ENCODE data around the gene C10orf67.

The C10orf67 gene

DNA sequence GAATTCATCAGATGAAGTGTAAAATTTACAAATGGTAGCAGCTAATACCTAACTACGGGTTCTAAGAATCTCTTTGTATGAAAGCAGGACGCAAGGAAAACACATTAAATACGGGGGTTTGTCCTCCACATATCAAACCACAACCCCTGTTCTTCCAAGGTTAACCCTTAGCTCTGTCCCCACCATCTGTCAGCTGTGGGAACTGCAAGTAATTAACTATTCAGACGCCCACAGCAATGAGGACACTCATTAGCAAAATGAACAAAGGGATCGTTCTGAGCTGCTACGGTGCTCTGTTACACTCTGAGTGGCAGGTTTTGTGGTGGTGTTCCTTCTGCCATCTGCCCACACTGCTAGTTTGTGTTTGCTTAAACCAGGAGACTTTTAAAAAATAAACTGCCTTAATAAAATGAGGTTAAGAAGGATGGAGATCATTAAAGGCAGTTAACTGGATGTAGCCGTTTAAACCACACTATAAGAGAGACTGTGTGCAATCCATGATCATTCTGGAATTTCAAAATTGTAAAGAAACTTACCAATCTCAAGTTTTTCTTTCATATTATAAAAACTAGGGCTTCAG, 51.4 kb downstream of the C10orf67 start:
- peak; percentile 66 for DNase-seq
- Mint-ChIP-seq H3K4me3 (no peak overlapping the region), H3K36me3 (ENCODE audit: low read depth) (no peaks in the 10 kb centered on the region), H3K9me3 (peaks cover 9% of the 10 kb centered on the region), H3K27ac (no peak overlapping the region), H3K27me3 (ENCODE audit: low read depth, poor library complexity) (peaks cover 32% of the 10 kb centered on the region), H3K4me1 (peaks cover 5% of the 10 kb centered on the region)
- peak; percentile 62 for TF ChIP-seq CTCF (IDR thresholded peaks at IDR 0.05)

DNA sequence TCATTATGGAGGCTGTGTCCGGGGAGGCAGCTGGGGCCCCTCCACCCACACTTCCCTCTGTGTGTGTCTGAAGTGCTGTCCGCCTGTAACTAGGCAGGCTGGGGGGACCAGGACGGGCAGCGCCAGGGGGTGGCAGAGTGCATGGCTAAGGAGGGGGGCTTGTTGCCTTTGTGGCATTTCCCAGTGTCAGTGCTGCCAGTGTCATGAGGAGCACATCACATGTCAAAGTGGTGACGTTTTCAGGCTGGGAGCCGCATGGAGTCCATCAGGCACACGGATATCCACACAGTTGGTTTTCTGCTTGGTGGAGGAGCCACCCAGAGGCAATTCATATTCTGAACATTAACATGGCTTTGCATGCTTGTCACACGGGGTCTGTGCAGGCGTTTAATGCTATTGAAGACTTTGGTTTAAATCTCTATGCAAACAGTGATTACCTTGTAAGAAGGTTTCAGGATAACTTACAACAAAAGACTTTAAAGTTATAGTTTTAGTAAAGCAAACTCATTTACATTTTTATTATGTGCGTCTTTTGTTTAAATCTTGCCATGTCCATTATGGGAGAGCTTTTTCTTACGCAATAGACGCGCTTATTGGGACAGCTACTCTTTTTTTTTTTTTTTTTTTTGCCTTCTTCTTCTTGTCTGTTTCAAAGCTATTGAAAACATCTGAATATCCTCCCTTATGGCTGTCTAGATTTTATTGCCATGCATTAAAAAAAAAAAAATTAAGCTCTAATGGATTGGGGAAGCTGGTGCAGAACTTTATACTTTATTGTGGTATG, 52.9 kb downstream of the C10orf67 start:
- H3K4me3 Mint-ChIP-seq = no peak overlapping the region
- H3K27ac Mint-ChIP-seq = no peak overlapping the region
- no peaks in the 10 kb centered on the region for H3K36me3 Mint-ChIP-seq (ENCODE audit: low read depth)
- TF ChIP-seq CTCF (IDR thresholded peaks at IDR 0.05) = no peak
- H3K27me3 Mint-ChIP-seq (ENCODE audit: low read depth, poor library complexity) = peaks cover 41% of the 10 kb centered on the region
- DNase-seq = no peak
- H3K9me3 Mint-ChIP-seq = peaks cover 15% of the 10 kb centered on the region
- H3K4me1 Mint-ChIP-seq = peaks cover 5% of the 10 kb centered on the region

DNA sequence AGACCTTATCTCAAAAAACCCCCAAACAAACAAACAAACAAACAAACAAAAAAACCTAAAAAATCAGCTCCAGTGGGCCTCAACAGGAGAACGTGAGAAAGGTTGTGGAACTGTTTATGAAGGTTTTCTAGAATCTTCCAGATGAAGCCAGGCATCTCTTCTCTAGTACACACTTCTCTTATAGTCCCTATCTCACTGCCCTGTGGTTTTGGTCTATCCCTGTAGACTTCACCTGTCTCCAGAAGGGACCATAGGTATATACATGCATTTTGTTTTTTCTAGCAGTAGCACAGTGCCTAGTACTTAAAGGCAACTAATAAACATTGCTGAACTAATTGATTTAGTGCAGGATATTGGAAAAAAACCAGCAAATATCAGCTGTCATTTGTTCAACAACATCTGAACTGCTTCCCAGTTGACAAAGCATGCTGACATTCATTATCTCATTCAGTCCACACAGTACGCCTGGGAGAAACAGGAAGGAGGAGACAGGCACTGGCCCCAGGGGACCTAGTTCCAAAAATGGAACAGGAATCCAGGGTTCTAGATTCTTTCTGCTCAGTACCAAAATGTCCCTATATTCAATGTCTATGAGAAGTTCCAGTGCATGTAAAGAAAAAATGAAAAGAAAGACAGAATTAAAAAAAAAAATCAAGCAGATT, 59.8 kb downstream of the C10orf67 start:
- H3K4me3 Mint-ChIP-seq = no peak overlapping the region
- no peak for DNase-seq
- no peak for TF ChIP-seq CTCF (IDR thresholded peaks at IDR 0.05)
- peaks cover 56% of the 10 kb centered on the region for H3K27me3 Mint-ChIP-seq (ENCODE audit: low read depth, poor library complexity)
- peaks cover 14% of the 10 kb centered on the region for H3K9me3 Mint-ChIP-seq
- no peaks in the 10 kb centered on the region for H3K36me3 Mint-ChIP-seq (ENCODE audit: low read depth)
- H3K4me1 Mint-ChIP-seq = peaks cover 7% of the 10 kb centered on the region
- H3K27ac Mint-ChIP-seq = no peak overlapping the region

GRCh38 chr10:23284155-23284554, 60.4 kb downstream of the C10orf67 start:
- Mint-ChIP-seq H3K9me3 (peaks cover 14% of the 10 kb centered on the region), H3K4me1 (peaks cover 7% of the 10 kb centered on the region), H3K27me3 (ENCODE audit: low read depth, poor library complexity) (peaks cover 54% of the 10 kb centered on the region), H3K36me3 (ENCODE audit: low read depth) (no peaks in the 10 kb centered on the region), H3K4me3 (no peak overlapping the region), H3K27ac (no peak overlapping the region)
- no peak for TF ChIP-seq CTCF (IDR thresholded peaks at IDR 0.05)
- DNase-seq = no peak

GRCh38 chr10:23283680-23284079, 60.9 kb downstream of the C10orf67 start:
- no peak for DNase-seq
- no peak for TF ChIP-seq CTCF (IDR thresholded peaks at IDR 0.05)
- H3K27ac Mint-ChIP-seq = no peak overlapping the region
- no peak overlapping the region for H3K4me3 Mint-ChIP-seq
- H3K4me1 Mint-ChIP-seq = peaks cover 7% of the 10 kb centered on the region
- peaks cover 51% of the 10 kb centered on the region for H3K27me3 Mint-ChIP-seq (ENCODE audit: low read depth, poor library complexity)
- no peaks in the 10 kb centered on the region for H3K36me3 Mint-ChIP-seq (ENCODE audit: low read depth)
- H3K9me3 Mint-ChIP-seq = peaks cover 14% of the 10 kb centered on the region

Measured in nephron progenitor cell (in vitro differentiated cells).